Measurements from ENCODE around the gene MSL3B.

The MSL3B gene

DNA sequence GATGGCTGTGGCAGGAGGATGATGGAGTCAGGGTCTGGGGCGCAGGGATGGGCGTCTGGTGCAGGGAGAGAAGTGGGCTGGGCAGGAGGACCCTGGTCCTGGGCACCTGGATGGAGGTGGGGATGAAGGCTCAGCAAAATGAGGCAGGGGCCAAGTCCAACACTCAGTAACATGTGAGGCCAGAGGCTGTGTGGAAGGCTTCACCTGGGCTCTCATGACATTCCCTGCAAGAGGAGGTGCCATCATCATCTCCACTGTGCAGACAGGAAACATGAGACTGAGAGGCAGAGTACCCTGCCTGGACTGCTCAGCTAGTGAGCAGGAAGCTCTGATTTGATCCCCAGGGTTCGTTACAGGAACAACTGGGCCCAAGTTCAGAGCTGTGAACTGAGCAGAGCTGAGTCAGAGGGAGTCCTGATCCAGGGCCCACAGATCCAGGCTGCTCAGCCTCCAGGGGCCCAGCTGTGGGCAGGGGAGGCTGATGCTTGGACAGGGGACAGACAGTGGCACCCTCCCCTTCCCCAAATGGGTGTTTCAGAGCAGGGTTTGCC lies 50.8 kb downstream of the MSL3B start:
- no peak for DNase-seq (ENCODE audit: low read depth)

DNA sequence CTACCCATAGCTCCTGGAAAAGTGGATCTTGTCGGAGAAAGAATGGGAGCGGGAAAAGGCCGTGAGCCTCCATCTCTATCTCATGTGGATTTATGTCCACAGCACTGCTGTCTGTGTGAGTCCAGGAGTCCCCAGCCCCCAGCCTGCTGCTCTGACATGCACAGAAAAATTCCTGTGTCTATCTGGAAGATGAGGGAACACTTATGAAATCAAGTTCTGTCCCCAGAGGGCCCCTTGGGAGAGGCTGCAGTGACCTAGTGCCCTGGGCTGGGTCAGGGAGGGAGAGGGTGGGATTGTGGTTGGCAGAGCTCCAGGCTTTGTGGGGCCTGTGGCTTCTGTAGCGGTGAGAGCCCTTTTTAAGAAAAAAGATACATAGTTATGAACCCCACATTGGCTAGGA lies 51.4 kb downstream of the MSL3B start:
- DNase-seq (ENCODE audit: low read depth): no peak

DNA sequence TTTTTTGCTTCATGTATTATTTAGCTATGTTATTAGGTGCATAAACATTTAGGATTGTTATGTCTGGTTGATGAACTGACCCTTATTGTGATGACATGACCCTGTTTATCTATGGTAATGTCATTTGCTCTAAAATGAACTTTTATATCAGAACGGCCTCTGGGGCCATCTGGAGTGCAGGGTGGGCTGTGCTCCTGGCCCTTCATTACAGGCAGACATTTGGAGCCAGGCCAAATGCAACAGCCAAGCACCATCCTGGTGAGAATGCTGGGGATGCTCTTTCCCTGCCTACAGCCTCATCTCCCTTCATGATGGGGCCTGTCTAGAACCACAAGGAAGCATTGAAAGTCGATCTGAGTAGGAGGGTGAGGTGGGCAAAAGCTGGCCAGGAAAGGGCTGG lies 51.9 kb downstream of the MSL3B start:
- DNase-seq (ENCODE audit: low read depth): no peak

- no peak for DNase-seq (ENCODE audit: low read depth)
Observed at GRCh38 chr2:233815861-233816260, 52.3 kb downstream of the MSL3B start.

Measured in T follicular helper cell (primary cell).